Hematopoietic multipotent progenitor cell (in vitro differentiated cells): ENCODE results near the gene PHAF1. TPM values are rescaled to one million over a fixed set of nuclear protein-coding genes. Genes with fewer than 3 reads are reported as not detected.
A peak's percentile ranks its signal among the peaks of the same experiment; 100 is the strongest.

Source experiments
- DNase-seq, 3 donors: peaks; one replicate each; pipeline ENCODE4 v3.0.0-alpha.2; 2011 to 2015; ENCODE audit warnings: low read depth in 2 of 3, low spot score in 2 of 3
- total RNA-seq: library from RNA; depleted of rRNA; stranded (reverse); fragments of >200 nt; gene quantifications from one replicate; pipeline ENCODE4 v1.2.3, GENCODE V29; 2012

Gene PHAF1
- total RNA-seq, 1 donor: 21.0 TPM

DNA sequence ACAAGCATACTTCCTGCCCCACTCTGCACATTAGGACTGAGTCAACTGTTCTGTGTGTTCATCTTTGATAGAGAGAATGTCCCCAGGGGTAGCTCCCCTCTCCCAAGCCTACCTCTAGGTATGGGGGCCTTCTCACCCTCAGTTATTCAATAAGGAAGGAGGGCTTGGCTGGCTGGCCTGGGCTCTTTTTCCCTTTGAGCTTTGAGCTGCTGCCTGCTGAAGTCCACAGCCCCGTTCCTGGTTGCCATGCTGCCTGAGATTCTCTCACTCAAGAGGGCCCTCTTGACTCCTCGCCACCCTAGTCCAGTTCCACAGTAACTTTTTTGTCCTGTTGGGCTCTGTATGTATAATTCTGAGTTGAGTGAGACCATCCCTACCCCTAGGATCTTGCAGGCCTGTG lies 36.0 kb downstream of the PHAF1 start:
- DNase-seq: no peak

DNA sequence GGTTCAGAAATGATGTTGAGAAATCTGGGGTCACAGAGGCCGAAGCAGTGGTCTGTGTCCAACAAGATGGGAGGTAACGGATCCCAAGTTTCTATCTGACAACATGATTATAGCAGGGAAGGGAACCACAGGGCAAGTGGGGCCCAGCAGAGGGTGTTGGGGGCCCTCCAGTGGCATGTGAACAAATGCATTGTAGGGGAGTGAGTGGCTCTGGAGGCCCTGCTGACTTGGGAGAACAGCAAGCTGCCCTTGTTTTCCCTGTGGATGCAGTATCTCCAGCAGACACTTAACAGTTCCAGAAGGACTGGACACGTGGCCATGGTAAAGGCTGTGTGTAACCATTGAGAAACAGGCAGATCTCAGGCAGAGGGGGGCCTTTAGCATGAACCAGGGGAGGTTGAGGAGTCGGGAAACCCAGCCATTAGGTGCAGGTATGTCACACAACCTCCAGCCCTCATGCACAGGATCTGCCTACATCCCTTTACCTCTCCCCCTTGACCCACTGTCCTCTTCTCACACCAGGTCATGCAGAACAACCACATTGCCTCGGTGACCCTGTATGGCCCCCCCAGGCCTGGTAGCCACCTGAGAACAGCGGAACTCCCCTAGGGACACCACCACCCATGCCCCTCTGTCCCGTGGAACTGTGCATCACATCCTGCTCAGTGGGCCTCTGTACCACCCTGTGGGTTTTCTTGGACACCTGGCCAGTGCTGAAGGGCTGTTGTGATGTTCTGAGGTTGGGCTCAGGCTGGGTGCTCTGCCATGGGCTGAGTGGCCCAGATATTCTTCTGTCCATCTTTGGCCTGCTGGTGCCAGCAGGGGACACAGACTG lies 37.0 kb downstream of the PHAF1 start:
- DNase-seq: no peak

DNA sequence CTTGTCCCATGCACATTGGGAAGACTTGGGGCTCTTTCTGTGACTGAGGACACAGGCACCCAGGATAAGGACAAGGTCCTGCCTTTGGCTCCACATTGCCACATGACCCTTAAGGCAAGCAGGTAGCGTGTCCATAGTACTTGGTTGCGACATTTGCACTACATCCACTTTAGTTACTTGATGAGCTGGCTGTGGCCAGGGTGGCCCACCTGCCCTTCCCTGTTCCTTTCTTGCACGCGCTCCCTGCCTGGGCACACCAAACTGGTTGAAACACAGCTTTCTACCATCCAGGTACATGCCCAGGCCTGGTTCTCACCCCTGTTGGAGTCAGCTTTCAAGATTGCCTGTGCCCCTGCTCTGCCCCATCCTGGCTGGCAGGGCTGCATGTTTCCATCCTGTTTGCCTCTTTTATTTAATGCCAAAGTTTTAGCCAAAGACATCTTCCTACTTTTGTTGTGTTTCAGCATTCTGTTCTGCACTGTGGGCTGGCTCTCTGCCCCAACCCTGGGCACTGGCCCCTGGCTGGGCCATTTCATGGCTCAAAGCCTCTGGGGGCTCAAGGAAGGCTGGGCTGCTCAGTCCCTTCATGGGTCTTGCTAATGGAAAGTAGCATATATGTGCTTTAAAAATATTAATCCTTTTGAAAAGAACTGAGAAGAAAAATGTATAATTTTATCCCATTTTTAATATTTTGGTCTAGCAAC lies 37.8 kb downstream of the PHAF1 start:
- no peak for DNase-seq

DNA sequence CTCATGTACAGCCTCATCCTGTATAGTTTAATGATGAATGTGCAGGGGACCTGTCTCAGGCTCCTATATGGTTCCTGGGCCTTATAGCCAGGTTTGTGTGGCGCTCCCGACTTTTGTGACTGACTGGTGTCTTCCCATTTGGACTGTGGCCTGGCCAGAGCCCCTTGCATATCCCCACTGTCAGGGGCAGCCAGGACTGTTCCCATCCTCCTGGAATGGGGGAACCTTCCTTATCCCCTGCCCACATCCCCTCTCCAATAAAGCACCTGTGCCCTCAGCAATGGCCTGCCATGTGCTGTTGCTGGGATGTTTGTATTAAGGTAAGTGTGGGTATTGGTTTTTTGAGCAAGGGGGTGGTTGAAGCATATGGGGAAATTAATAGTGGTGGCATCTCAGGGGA lies 38.5 kb downstream of the PHAF1 start:
- no peak for DNase-seq

DNA sequence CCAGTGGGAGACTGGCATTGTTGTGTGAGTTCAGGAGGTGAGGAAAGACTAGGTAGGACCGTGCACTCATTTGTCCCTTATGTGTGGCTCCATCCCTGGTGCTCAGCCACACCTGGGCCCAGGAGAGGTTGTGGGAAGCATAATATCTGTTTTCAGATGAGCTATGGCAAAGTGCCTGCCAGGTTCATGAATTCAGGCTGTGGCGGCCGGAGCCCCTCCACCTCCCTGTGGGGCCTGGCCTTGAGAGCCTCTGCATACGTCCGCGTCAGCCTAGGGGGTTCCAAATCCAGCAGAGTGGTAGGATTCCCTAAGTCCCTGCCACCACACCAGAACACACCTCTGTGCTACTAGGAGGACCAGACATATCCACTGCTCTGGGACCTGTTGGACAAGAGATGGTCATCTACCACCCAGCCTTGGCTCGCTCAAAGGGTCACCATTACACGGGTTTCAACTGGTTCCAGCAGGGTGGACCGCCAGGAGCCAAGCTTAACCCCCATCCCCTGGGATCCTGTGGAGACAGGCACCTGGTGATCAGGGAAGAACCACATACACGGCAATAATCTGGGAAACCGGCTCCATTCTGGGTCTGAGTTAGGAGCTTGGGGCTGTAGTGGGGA lies 39.0 kb downstream of the PHAF1 start:
- no peak for DNase-seq

DNA sequence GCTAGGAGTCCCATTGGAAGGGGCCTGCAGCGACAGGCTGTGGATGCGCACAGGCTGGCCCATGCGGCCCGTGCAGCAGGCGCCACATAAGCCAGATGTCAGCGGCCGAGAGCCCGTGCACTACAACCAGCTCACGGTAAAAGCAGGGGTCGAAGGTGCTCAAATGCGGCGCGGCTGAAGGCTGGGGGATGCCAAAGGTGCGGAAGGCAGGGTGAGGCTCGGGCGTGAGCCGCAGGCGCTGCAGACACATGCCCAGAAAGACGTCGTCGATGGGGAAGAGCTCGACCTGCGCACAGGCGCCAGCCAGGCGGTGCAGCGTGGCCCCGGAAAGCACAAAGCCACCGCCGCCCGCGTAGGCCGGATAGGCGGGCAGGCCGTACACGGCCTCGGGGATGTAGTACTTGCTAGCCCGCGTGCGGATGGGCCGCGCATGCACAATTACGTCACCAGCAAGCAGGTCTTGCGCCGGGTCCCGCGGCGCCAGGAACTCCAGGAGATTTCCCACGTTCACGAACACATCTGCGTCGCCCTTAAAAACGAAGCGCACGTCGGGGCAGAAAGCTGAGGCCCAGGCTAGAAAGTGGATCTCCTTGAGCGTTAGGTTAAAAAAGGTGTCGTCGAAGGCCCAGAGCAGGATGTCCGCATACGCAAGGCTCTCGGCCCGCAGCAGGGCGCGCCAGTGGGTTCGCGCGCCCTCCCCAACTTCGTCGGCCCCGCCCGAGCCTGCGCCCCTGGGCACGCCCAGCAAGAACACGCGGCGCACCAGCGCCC lies 39.7 kb downstream of the PHAF1 start:
- DNase-seq: no peak

DNA sequence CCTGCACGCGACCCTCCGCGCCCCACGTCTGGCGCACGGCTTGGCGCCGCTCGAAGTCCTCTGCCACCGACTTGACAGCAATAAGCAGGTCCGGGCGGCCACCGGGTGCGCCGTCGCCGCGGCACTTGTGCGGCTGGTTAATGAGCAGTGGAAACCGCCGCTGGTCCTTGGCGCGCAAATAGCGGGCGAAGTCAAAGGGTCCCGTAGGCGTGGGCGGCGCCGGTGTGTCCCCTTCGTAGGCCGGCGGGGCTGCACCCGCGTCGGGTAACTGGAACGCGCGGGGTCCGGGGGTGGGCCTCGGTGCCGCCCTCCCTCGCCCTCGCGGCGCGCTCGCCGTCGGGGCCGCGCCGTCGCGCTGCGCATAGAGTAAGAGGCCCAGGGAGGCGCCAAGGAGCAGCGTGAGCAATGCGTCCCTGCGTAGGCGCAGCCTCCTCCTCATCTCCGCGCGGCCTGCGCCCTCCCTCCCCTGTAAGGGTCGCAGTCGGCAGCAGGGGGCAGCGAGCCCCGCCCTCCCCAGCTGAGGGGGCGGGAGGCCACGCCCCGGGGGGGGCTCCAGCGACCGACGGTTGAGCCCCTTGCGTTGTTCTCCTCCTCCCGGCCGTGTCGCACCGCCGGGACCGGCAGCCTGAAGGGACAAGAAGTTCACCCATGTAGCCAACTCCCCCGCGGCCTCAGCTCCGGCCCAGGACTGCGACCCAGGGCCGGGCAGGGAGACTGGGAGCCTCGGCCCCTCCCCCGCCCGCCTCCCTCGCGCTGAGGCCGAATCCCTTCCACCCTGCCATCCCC lies 40.5 kb downstream of the PHAF1 start:
- peak in 2 of 3 donors; percentile 70 to 80 for DNase-seq

DNA sequence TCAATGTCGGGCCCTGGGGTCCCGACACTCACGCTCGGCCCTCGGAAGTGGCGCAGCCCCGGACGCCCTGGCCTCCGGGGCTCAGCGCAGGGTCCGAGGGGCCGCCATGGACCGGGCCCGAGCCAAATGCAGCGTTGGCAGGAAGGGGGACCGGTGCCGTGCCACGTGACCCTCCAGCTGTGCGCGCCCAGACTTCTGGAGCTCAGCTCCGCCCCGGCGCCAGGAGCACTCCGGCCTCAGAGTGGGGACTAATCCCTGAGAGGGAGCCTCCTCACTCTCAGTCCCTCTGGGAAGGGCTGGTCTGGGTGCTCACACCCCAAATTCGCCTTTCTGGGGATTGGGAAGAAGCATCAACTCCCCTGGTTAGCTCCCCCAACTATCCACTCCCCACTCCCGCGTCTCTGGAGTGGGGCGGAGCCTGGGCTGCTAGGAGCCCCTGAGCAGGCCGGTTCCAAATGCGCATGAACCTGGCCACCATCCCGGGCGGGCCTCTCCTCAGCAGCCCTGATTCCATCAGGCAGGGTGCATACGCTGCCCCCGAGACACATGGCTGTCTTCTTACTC lies 41.2 kb downstream of the PHAF1 start, which contains the start of gene B3GNT9:
B3GNT9 (minus strand) TSS at position 166 of the 564 bp plus-strand sequence. CDS start 513 bp downstream, outside the sequence.
- peak in 1 of 3 donors; percentile 57 for DNase-seq

DNA sequence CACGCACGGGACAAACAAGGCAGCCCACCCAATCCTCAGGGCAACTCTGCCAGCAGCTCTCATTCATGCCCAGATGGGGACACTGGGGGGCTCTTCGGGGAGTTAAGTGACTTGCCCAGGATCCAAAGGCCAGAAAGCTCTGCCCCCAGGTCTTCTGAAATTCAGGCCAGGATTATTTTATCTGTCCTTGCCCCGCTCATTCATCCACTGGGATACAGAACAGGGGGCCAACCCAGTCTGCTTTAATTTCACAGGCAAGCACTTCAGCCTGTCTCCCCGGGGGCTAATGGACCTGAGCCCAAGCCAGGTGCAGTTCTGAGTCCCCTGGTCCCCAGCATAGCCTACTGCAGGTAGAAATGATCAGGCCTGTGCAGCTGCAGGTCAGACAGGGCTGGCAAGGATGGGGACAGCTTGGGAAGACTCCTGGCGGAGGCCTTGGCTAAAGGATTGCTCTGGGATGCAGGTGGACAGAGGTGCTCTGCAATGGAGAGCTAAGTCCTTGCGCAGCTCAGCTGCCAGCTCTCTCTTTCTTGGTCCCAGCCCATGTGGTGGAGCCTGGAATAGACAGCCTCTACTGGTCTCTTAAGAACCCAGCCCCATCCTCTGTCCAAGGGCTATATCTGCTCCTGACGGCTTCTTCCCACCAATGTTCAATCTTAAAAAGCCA lies 41.8 kb downstream of the PHAF1 start:
- no peak for DNase-seq

DNA sequence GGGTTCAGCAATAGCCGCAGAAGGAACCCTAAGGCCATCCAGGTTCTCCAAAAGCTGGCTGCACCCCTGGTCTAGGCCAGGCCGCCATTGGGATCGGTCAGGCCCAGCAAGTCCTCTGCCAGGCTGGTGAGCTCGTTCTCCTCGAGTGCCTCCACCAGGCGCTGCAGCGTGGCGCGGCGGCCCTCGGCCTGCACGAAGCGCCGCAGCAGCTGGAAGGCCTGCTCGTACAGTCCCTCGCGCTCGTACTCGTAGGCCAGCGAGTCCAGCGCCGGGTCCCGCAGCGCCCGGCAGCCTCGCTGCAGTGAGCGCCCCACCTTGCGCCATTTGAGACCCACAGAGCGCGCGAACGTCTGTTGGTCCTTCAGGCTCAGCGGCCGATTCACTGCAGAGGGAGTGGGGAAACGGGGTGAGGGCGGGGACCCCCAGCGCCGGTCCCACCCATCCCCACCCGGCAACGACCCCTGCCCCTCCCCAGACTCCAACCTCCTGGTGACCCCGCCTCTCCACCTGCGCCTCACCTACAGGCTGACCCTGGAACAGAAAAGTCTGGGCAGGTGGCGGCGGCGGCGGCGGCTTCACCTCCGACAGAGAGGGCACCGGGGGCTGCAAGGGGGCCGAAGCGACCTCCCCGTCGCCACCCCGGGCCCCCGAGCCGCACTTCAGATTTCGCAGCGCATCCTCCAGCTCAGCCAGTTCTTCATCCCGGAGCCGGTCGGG lies 45.0 kb downstream of the PHAF1 start:
- no peak for DNase-seq

DNA sequence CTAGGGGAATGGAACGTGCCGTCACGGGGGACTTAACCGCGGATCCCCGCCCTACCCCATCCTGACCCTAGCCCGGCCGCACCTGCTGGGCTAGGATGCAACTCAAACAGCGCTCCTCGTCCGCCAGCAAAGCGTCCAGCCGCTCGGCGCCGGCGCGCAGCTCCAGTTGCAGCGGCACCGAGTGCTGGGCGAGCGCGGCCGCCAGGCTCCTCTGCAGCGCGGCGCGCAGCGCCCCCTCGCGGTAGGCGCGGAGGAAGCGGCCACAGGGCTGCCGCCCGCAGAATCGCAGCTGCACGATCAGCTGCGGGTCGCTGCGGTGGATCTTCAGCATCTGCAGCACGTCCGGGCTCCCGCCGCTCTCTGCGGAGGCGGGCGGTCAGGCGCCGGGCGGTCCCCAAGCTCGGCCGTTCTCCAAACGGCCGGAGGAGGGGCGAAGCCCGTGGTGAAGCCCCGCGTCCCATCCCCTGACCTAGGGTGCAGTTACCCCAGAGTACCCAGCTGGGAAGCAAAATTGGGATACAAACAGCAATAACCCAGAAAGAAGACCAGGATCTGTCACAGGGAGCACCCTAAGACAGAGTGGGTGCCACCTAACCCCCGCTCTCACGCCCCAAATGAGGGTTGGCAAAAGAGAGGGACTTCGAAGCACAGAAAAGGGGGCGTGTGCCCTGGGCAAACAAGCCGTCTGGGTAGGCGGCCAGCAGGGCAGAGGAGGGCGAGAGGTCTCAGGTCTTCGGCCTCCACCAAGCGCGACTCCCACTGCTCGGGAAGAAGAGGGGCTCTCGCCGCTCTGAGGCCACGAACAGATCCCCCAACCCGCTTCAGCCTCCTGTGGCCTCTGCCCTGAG lies 45.8 kb downstream of the PHAF1 start:
- DNase-seq: peak; percentile 70 to 84 (median 76)

DNA sequence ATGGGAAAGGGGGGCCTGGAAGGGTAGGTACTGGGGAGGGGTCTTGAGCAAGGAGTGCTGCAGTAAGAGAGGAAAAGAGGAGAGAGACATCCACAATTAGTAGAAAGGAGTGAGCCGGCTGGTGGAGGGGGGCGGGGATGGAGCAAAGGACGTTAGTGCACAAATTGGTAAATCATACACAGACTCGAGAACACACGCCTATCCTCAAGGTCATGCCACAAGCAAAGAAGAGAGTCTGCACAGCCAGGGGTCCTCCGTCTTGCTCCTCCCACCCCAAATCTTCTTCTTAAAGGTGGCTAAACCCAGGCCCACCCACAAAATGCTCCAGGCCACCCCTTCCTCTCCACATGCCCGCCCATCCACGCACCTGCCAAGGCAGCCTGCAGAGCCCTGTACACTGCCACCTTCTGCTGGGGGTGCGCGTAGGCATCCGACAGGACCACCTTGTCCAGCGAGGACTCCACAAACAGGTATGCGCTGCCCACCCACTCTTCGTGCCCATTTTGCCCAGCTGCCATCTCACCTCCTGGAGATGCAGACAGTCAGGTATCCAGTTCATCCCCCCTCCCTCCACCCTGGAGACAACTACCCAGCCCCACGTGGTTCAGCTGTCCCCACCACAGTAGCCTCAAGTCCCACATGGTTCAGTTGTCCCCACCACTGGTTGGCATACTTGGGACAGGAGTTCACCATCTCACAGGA lies 46.6 kb downstream of the PHAF1 start:
- DNase-seq: no peak

DNA sequence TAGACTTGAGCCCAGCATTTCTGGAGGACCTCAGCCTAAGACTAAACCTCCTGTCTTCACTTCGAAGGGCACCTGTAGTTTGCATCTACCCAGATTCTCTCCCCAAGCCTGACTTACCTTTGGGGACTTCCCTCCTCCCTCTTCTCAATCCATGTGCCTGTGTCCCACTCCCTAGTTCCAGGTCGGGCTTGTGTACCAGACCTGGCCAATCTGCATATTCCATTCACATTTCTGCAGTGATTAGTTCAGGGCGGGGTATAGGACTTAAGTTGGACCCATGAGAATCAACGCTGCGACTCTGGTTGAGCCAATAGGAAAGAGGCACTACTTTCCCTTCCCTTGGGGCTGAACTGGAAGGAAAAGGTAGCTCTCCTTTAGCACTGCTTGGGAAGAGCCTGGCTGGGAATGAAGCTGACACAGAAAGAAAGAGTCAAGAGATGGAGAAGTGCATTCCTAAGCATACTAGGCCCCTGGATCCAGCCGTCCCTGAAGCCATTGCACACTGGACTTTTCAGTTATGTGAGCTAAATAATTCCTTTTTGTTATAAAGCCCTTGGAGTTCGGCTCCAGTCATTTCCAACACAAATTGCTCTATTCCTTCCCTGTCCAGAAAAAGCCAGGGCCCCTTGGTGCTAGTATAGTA lies 47.5 kb downstream of the PHAF1 start:
- DNase-seq: no peak

DNA sequence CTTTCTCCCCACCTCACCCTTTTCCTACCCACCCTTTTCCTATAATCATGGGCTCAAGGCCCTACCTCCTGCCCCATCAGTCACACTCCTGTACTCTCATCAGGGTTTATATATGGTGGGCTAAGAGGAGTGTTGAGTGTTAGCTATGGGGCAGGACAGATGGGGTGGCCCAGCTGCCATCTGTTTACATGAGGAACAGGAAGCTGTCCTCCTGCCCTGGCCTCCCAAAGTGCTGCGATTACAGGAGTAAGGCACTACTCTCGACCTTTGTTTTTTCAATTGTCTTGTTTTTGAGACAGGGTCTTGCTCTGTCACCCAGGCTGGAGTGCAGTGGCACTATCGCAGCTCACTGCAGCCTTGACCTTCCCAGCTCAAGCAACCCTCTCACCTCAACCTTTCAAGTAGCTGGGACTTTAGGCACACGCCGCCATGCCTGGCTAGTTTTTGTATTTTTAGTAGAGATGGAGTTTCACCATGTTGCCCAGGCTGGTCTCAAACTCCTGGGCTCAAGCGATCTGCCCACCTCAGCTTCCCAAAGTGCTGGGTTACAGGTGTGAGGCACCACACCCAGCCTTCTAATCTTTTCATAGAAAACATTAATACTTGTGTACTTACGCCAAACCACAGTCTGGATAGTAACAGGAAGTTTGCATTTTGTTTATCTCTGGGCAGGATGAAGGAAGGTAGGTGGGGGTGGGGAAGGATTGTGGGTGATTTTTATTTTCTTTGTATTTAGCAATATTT lies 48.3 kb downstream of the PHAF1 start:
- DNase-seq: no peak

DNA sequence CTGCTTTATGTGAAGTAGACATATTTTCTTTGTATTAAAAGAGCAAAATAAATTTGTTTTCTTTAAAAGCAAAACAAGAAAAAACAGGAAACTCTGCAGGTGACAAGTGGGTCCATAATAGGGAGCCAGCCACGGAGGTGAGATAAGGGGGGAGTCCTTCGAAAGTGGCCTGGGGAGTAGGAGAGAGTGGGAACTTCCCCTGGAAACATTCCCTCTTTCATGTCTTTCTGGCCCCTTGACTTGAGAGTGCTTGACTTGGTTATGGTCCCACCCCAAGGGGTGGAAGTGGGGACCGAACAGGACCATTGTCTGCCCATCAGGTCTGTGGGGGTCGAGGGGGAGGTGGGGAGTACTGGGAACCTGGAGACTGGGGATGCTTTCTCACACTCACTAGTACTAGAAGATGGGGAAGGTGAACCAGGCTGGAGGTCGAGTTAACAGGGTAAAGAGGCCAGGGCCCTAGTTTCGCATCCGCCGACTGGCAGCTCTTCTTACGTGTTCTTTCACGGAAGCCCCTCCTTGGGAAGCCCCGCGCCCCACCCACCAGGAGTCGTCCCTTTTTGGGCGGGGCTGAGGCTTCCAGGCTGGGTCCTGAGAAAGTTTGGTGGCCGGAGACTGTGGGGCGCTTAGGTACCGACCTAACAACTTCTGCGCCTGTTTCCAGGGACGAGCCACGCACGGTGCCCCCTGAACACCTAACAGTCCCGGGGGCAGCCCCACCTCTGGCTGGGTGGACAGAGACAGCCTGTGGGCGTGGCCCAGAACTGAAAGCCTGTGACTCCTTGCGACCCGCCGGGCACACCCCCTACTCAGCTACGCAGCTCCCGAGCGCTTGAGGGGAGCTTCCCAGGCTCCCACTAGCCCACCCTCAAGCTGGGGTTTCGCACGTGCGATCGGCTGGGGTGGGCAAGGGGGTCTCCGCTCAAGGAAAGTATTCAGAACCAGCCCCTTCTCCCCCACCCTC lies 49.2 kb downstream of the PHAF1 start:
- DNase-seq: peak in 1 of 3 donors; percentile 62
